ENCODE results near the gene ELOVL3. TPM values are rescaled to one million over a fixed set of nuclear protein-coding genes. Genes with fewer than 3 reads are reported as not detected.
A peak's percentile ranks its signal among the peaks of the same experiment; 100 is the strongest.
"Not testable (repeated sequence)": the region's sequence is repeated elsewhere in the genome, so short reads cannot be mapped to it uniquely, and the experiment has no call there.

ELOVL3 gene, protein sequence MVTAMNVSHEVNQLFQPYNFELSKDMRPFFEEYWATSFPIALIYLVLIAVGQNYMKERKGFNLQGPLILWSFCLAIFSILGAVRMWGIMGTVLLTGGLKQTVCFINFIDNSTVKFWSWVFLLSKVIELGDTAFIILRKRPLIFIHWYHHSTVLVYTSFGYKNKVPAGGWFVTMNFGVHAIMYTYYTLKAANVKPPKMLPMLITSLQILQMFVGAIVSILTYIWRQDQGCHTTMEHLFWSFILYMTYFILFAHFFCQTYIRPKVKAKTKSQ
- not detected for polyA plus RNA-seq (2013, experiment 1 of 4)
- not detected for polyA plus RNA-seq (2013, experiment 2 of 4)
- 0.21 TPM for polyA plus RNA-seq (2013, experiment 3 of 4)
- polyA plus RNA-seq (2013, experiment 4 of 4), result 0.49 TPM

DNA sequence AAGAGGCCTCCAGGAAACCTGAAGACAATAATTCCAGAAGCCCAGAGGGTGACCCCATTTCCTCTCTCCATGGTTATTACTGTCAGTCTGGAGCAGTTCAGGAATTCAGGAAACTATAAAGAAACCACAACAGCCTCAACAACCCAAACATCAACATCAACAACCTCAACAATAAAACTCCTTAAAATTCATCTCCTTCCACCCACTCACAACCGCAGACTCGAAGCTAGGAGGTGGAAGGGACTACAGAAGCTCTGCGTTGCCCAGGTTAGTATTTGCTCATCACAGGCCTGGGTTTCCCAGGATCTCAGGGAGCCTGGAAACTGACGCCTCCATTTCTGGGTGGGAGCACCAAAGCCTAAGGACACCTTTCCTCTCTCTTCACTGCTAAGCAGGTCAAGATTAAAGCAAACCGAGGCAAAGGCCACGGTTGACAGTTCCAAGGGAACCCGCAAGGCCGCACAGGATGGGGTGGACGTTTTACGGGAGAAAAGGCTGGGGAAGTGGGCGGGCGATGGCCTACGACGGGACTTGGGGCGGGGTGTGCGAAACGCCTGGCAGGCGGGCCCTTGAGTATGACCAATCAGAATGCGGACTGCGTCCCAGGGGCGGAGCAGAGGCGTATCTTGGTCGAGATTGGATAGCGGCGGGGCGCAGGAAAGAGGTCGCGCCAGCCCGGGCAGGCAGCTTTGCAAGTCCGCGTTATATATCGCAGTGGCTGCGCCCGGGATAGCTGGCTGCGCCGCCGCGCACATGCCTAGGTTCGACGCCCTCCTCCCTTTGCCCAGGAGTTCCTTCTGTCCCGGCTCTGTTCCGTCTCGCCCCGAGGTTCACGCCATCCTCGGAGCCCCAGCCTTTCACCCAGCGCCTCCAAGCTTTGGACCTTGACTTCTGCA is at the start of gene ELOVL3:
Gene ELOVL3 (plus strand): TSS at position 654 of the 896 bp plus-strand sequence. CDS start 250 bp downstream, outside the sequence.
- peak within 1 kb of the TSS; percentile 16 for H3K4me3 ChIP-seq (ENCODE audit: insufficient read depth, low read depth, low read length)
- no peak within 1 kb of the TSS for H3K27ac ChIP-seq (ENCODE audit: insufficient read depth, low read depth, low read length, poor library complexity, severe bottlenecking)
- H3K9me3 ChIP-seq (ENCODE audit: control insufficient read depth, low read length), result no peaks in the 10 kb centered on the region
- H3K4me1 ChIP-seq (ENCODE audit: control insufficient read depth, insufficient read depth, low read length), result no peaks in the 10 kb centered on the region
- H3K36me3 ChIP-seq (ENCODE audit: control insufficient read depth, insufficient read depth, low read length), result no peaks in the 10 kb centered on the region
- WGBS, 2 experiments, result 8% methylated on average over 47 of the region's 47 CpGs
- H3K27me3 ChIP-seq (ENCODE audit: control insufficient read depth, insufficient read depth, low read length, poor library complexity, severe bottlenecking), result peaks cover 92% of the 10 kb centered on the region

DNA sequence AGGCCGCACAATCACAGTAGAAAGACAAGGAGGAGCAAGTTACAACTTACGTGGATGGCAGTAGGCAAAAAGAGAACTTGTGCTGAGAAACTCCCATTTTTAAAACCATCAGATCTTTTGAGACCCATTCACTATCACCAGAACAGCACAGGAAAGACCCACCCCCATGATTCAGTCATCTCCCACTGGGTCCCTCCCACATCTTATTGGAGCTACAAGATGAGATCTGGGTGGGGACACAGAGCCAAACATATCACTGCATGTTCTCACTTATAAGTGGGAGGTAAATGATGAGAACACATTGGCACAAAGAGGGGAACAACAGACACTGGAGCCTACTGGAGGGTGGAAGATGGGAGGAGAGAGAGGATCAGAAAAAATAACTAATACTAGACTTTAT is 41.5 kb upstream of the ELOVL3 start:
- Histone ChIP-seq H3K4me3 (ENCODE audit: insufficient read depth, low read depth, low read length) (no peak overlapping the region), H3K9me3 (ENCODE audit: control insufficient read depth, low read length) (no peaks in the 10 kb centered on the region), H3K27me3 (ENCODE audit: control insufficient read depth, insufficient read depth, low read length, poor library complexity, severe bottlenecking) (no peaks in the 10 kb centered on the region), H3K27ac (ENCODE audit: insufficient read depth, low read depth, low read length, poor library complexity, severe bottlenecking) (no peak overlapping the region), H3K4me1 (ENCODE audit: control insufficient read depth, insufficient read depth, low read length) (no peaks in the 10 kb centered on the region), H3K36me3 (ENCODE audit: control insufficient read depth, insufficient read depth, low read length) (no peaks in the 10 kb centered on the region)
- 80 to 82% methylated on average over 2 of the region's 2 CpGs for WGBS, 2 experiments

DNA sequence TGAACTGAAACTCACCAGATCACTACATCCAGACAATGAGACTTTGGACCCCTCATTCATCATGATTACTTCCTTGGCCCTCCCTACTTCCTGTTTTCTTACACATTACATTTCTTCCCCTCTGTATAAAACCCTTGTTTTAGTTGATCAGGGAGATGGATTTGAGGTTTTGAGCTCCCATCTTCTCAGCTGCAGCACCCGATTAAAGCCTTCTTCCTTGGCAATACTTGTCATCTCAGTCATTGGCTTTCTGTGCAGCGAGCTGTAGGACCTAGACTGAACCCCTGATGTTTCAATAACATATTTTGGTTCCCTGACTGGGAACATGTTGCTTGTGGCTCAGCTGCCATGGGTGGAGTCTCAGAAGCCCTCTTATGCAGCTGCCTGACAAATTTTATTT is 40.8 kb upstream of the ELOVL3 start:
- Histone ChIP-seq H3K4me1 (ENCODE audit: control insufficient read depth, insufficient read depth, low read length) (no peaks in the 10 kb centered on the region), H3K9me3 (ENCODE audit: control insufficient read depth, low read length) (no peaks in the 10 kb centered on the region), H3K27ac (ENCODE audit: insufficient read depth, low read depth, low read length, poor library complexity, severe bottlenecking) (no peak overlapping the region), H3K4me3 (ENCODE audit: insufficient read depth, low read depth, low read length) (no peak overlapping the region), H3K36me3 (ENCODE audit: control insufficient read depth, insufficient read depth, low read length) (no peaks in the 10 kb centered on the region), H3K27me3 (ENCODE audit: control insufficient read depth, insufficient read depth, low read length, poor library complexity, severe bottlenecking) (no peaks in the 10 kb centered on the region)
- WGBS, 2 experiments, result 69 to 78% methylated on average over 2 of the region's 2 CpGs

DNA sequence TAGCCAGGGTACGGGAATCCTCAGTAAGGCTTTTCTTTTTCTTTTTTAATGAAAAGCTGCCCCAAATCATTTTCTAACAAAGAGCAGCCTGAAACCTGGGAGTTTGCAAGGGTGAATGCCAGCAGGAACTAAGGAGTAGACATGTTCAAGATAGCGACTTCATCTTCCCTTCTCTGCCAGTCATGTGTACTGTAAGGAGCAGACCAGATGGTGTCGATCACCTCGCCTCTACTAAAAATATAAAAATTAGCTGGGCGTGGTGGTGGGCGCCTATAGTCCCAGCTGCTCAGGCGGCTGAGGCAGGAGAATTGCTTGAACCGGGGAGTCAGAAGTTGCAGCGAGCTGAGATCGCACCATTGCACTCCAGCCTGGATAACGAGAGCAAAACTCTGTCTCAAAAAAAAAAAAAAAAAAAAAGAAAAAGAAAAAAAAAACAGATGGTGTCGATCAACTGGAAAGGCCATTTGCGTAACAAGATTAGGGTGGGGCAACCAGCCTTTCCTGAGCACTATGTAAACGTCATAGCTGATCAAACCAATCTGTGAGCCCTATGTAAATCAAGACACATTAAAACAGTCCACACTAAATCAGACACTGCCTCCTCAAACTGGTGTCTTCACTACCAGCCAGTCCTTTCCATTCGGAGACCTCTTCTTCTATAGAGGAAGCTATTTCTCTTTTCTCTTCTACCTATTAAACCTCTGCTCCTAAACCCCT is 40.1 kb upstream of the ELOVL3 start:
- Histone ChIP-seq H3K4me3 (ENCODE audit: insufficient read depth, low read depth, low read length) (no peak overlapping the region), H3K9me3 (ENCODE audit: control insufficient read depth, low read length) (no peaks in the 10 kb centered on the region), H3K4me1 (ENCODE audit: control insufficient read depth, insufficient read depth, low read length) (no peaks in the 10 kb centered on the region), H3K27ac (ENCODE audit: insufficient read depth, low read depth, low read length, poor library complexity, severe bottlenecking) (no peak overlapping the region), H3K27me3 (ENCODE audit: control insufficient read depth, insufficient read depth, low read length, poor library complexity, severe bottlenecking) (no peaks in the 10 kb centered on the region), H3K36me3 (ENCODE audit: control insufficient read depth, insufficient read depth, low read length) (no peaks in the 10 kb centered on the region)
- WGBS, 2 experiments, result 84 to 90% methylated on average over 14 to 15 of the region's 15 CpGs

DNA sequence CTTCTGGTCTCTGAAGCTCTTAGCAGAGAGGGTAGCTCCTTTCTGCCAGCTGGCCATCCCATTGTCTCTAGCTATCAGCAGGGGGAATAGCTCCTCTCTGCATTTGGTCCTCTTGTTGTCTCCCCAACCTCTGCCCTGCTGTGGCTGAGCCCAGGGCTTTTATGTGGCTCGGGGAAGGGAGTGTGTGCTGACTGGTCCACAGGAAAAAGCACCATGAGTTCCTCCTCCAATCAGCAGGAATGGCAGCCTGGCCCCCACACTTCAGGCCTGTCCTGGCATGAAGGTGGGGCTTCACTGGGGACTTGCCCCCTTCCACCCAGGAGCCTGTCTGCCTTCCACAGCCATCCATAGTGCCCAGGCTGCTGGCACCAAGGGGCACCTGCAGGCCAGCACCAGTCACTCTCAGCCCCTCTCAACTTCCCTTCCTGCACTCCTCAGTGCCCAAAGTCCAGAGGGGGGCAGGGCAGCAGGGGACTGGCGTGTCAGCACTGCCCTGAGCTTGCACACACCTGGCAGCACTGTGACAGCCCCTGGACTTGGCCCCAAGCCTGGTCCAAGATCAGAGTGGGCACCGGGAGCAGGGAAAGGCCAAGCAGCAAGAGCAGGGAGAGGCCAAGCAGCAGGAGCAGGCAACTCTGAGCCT is 37.7 kb upstream of the ELOVL3 start:
- WGBS, 2 experiments, result 69 to 74% methylated on average over 3 of the region's 3 CpGs
- H3K27ac ChIP-seq (ENCODE audit: insufficient read depth, low read depth, low read length, poor library complexity, severe bottlenecking), result no peak overlapping the region
- H3K27me3 ChIP-seq (ENCODE audit: control insufficient read depth, insufficient read depth, low read length, poor library complexity, severe bottlenecking), result no peaks in the 10 kb centered on the region
- H3K4me1 ChIP-seq (ENCODE audit: control insufficient read depth, insufficient read depth, low read length), result no peaks in the 10 kb centered on the region
- H3K9me3 ChIP-seq (ENCODE audit: control insufficient read depth, low read length), result no peaks in the 10 kb centered on the region
- H3K4me3 ChIP-seq (ENCODE audit: insufficient read depth, low read depth, low read length), result no peak overlapping the region
- H3K36me3 ChIP-seq (ENCODE audit: control insufficient read depth, insufficient read depth, low read length), result no peaks in the 10 kb centered on the region

DNA sequence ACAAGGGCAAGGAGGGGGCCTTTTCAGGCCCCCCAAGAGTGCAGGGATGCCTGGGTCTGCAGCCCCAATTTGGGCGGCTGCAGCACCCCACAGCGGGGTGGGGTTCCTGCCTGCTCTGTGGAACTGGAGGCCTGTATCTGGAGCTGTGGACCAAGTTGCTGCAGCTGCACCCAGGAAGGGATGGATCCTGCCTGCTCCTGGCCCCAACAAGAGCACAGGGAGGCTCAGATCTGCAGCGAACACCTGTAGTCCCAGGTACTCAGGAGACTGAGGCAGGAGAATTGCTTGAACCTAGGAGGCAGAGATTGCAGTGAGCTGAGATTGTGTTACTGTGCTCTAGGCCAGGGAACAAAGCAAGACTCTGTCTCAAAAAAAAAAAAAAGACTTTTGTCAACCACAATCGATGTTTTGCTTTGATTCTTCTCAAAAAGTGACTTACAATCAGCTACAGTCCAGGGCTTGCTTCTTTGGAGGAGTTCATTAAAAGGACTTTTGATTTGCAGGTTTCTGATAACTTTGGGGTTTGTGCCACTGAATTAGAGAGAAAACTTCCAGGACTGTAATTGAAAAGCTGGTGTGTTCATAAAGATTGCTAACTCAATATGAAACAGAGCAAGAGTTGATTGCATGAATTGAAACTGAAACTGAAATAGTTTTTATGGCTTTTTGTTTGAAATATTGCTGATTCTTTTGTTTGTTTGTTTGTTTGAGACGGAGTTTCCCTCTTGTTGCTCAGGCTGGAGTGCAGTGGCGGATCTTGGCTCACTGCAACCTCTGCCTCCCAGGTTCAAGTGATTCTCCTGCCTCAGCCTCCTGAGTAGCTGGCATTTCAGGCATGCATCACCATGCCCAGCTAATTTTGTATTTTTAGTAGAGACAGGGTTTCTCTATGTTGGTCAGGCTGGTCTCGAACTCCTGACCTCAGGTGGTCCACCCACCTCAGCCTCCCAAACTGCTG is 36.9 kb upstream of the ELOVL3 start:
- not testable (repeated sequence) for H3K9me3 ChIP-seq (ENCODE audit: control insufficient read depth, low read length); H3K27ac ChIP-seq (ENCODE audit: insufficient read depth, low read depth, low read length, poor library complexity, severe bottlenecking); H3K36me3 ChIP-seq (ENCODE audit: control insufficient read depth, insufficient read depth, low read length); H3K4me1 ChIP-seq (ENCODE audit: control insufficient read depth, insufficient read depth, low read length); H3K27me3 ChIP-seq (ENCODE audit: control insufficient read depth, insufficient read depth, low read length, poor library complexity, severe bottlenecking); H3K4me3 ChIP-seq (ENCODE audit: insufficient read depth, low read depth, low read length)
- WGBS, 2 experiments, result 90 to 95% methylated on average over 7 of the region's 7 CpGs

DNA sequence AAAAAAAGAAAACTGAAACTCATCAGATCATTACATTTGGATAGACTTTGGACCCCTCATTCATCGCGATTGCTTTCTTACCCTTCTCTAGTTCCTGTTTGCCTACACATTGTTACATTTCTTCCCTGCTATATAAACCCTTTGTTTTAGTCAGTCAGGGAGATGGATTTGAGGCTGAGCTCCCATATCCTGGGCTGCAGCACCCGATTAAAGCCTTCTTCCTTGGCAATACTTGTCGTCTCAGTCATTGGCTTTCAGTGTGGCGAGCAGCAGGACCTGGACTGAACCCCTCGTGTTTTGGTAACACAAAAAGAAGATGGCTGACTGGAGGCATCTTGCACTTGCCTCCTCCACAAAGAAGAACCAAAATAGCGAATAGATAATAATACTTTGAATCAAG is 34.1 kb upstream of the ELOVL3 start:
- Histone ChIP-seq H3K27me3 (ENCODE audit: control insufficient read depth, insufficient read depth, low read length, poor library complexity, severe bottlenecking) (no peaks in the 10 kb centered on the region), H3K36me3 (ENCODE audit: control insufficient read depth, insufficient read depth, low read length) (no peaks in the 10 kb centered on the region), H3K27ac (ENCODE audit: insufficient read depth, low read depth, low read length, poor library complexity, severe bottlenecking) (no peak overlapping the region), H3K4me1 (ENCODE audit: control insufficient read depth, insufficient read depth, low read length) (no peaks in the 10 kb centered on the region), H3K4me3 (ENCODE audit: insufficient read depth, low read depth, low read length) (no peak overlapping the region), H3K9me3 (ENCODE audit: control insufficient read depth, low read length) (no peaks in the 10 kb centered on the region)
- 82 to 84% methylated on average over 7 of the region's 7 CpGs for WGBS, 2 experiments

DNA sequence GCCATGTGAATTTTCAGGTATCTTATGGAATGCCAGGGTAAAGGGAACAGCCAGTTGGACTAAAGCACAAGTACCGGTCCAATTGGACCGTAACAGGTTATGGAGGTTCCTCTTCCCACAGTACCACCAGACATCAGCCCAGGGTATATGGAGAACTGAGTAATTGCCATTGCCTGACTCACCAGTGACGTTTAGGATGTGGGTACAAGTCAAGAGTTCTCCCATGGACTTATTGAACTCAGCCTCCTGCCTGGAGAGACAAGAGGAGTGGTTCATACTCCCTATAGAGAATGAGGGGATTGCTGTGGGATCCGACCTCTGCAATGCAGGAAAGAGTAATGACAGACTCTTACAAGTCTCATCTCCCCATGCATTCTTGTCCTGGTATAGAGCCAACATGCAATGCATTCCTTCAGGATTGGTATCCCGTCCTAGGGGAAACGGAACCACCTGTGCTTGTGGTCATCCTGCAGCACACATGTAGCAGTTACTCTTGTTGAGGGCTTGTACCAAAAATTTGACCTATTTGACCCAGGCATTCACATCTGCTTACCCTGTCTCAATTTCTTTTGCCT is 30.7 kb upstream of the ELOVL3 start:
- H3K27me3 ChIP-seq (ENCODE audit: control insufficient read depth, insufficient read depth, low read length, poor library complexity, severe bottlenecking), result no peaks in the 10 kb centered on the region
- no peak overlapping the region for H3K27ac ChIP-seq (ENCODE audit: insufficient read depth, low read depth, low read length, poor library complexity, severe bottlenecking)
- 81 to 90% methylated on average over 6 of the region's 6 CpGs for WGBS, 2 experiments

DNA sequence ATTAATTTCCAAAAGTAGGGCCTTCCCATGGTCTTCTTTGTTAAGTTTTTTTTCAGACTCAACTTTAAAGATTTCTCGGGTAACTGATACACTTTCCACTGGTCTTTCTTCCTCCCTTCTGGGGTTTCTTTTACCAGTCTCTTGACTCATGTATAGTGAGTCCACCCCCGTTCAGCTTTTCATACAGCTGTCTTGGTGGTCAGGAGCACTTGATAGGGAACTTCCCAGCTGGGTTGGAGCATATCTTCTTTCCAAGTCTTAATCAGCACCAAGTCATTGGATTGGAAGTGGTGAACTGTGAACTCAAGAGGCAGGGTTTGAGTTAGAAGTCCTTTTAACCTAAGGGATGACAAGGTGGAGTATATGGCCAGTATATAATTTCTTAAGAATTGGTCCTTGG is 29.2 kb upstream of the ELOVL3 start:
- Histone ChIP-seq H3K4me1 (ENCODE audit: control insufficient read depth, insufficient read depth, low read length) (no peaks in the 10 kb centered on the region), H3K4me3 (ENCODE audit: insufficient read depth, low read depth, low read length) (no peak overlapping the region), H3K36me3 (ENCODE audit: control insufficient read depth, insufficient read depth, low read length) (no peaks in the 10 kb centered on the region), H3K9me3 (ENCODE audit: control insufficient read depth, low read length) (no peaks in the 10 kb centered on the region), H3K27me3 (ENCODE audit: control insufficient read depth, insufficient read depth, low read length, poor library complexity, severe bottlenecking) (no peaks in the 10 kb centered on the region), H3K27ac (ENCODE audit: insufficient read depth, low read depth, low read length, poor library complexity, severe bottlenecking) (no peak overlapping the region)
- WGBS, 2 experiments, result 78 to 86% methylated on average over 2 of the region's 2 CpGs

More for the DNA sequence above, 30.7 kb upstream of the ELOVL3 start:
- H3K4me1 ChIP-seq (ENCODE audit: control insufficient read depth, insufficient read depth, low read length), result no peaks in the 10 kb centered on the region
- no peaks in the 10 kb centered on the region for H3K36me3 ChIP-seq (ENCODE audit: control insufficient read depth, insufficient read depth, low read length)
- H3K4me3 ChIP-seq (ENCODE audit: insufficient read depth, low read depth, low read length), result no peak overlapping the region
- no peaks in the 10 kb centered on the region for H3K9me3 ChIP-seq (ENCODE audit: control insufficient read depth, low read length)

Data from ectodermal cell (in vitro differentiated cells).